HG03196 (cell line): ENCODE data around the gene PKIG.
"Not testable (repeated sequence)": the region's sequence is repeated elsewhere in the genome, so short reads cannot be mapped to it uniquely, and the experiment has no call there.

ENCODE experiments used
- ATAC-seq: cut with Tn5 transposase; IDR thresholded peaks from one replicate; pipeline ENCODE4 v1.9.1; 2021; ENCODE audit not compliant: unreplicated experiment

Gene PKIG

GRCh38 chr20:44654210-44654609, 71.8 kb downstream of the PKIG start:
- ATAC-seq, result not testable (repeated sequence)

- no peak for ATAC-seq
These were observed 74.1 kb downstream of the PKIG start for GRCh38 chr20:44656448-44656847.

- ATAC-seq, result no peak
These were observed 75.5 kb downstream of the PKIG start for GRCh38 chr20:44657875-44658274.

GRCh38 chr20:44658810-44659209, 76.4 kb downstream of the PKIG start:
- no peak for ATAC-seq

GRCh38 chr20:44659931-44660330, 77.6 kb downstream of the PKIG start:
- no peak for ATAC-seq

- no peak for ATAC-seq
These were observed 78.2 kb downstream of the PKIG start for GRCh38 chr20:44660581-44660980.

GRCh38 chr20:44662261-44662660, 79.9 kb downstream of the PKIG start:
- no peak for ATAC-seq

GRCh38 chr20:44664131-44664530, 81.8 kb downstream of the PKIG start:
- ATAC-seq, result no peak

GRCh38 chr20:44666066-44666465, 83.7 kb downstream of the PKIG start:
- ATAC-seq, result no peak
